Thyroid gland (tissue), 4 donors: ENCODE data around the gene KBTBD12.

Source experiments
- CTCF ChIP-seq, 6 experiments: fragments of 200-600 bp in 3 of 6; fragments of 450-650 bp in 3 of 6; sonication (generic) in 3 of 6; IDR thresholded peaks; one replicate each; pipeline ENCODE4 v1.5.1; 2016 to 2019; ENCODE audit warnings: antibody characterized with exemption in 6 of 6, mild to moderate bottlenecking in 2 of 6, inconsistent platforms in 1 of 6, moderate library complexity in 1 of 6
- POLR2A ChIP-seq, 2 donors: fragments of 450-650 bp; IDR thresholded peaks; one replicate each; pipeline ENCODE4 v1.6.1; 2017; ENCODE audit warnings: antibody characterized with exemption in 2 of 2, mild to moderate bottlenecking in 2 of 2, moderate library complexity in 1 of 2

- no peak for TF ChIP-seq POLR2A (IDR thresholded peaks at IDR 0.05)
- no peak for TF ChIP-seq CTCF (IDR thresholded peaks at IDR 0.05)
Observed at GRCh38 chr3:127985655-127986225, 70.7 kb downstream of the KBTBD12 start.
